Measurements from ENCODE around the gene C19orf47. TPM values are rescaled to one million over a fixed set of nuclear protein-coding genes. Genes with fewer than 3 reads are reported as not detected.

Gene C19orf47
- 1 to 10 TPM; 8.4 to 9.4 (median 9.4) TPM for polyA plus RNA-seq (ENCODE audit: insufficient read length in 3 of 3)

DNA sequence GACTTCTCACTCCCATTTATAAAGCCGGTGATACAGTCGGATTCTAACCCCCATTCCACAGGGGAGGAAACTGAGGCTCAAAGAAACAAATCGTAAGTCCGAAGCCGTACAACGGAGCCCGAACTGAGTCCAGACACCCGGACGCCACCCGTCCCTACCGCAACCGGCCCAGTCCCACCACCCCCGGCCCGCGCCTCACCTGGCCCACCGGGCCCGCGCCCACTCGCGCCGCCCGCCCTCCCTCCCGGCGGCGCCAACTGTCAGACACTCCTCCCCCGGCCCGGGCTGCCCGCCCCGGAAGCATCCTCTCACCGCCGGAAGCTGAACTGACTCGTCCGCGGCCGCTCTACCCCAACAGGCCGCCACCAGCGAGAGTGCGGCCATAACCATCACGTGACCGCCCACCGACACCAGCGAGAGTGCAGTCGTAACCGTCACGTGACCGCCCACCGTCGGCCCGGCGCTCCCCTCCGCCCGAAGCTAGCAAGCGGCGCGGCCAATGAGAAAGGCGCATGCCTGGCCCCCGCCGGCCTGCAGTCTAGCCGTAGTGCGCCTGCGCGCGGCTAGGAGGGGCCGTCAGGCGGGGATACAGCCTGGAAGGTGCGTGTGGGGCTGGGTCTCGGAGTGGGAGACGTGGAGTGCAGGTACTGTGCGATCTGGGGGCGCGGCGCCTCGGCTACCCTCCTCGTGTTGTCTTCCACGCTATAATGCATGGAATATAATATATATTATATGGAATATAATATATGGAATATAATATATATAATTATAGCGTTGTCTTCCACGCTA is at the start of gene C19orf47, which contains the start of gene PLD3:
Gene C19orf47 (minus strand): TSS at position 273 of the 789 bp plus-strand sequence. CDS start 6,540 bp downstream, outside the sequence.
Gene PLD3 (plus strand): TSS at position 571 of the 789 bp plus-strand sequence. CDS start 17,789 bp downstream, outside the sequence.
- peak; percentile 88 to 96 (median 95) for DNase-seq (ENCODE audit: low read depth in 3 of 3, low spot score in 2 of 3)

GRCh38 chr19:40397568-40397906 is 49.3 kb upstream of the C19orf47 start:
- DNase-seq (ENCODE audit: low read depth in 3 of 3, low spot score in 2 of 3): no peak

- DNase-seq (ENCODE audit: low read depth in 3 of 3, low spot score in 2 of 3): no peak
Measured at GRCh38 chr19:40396886-40397567, 48.8 kb upstream of the C19orf47 start.

DNA sequence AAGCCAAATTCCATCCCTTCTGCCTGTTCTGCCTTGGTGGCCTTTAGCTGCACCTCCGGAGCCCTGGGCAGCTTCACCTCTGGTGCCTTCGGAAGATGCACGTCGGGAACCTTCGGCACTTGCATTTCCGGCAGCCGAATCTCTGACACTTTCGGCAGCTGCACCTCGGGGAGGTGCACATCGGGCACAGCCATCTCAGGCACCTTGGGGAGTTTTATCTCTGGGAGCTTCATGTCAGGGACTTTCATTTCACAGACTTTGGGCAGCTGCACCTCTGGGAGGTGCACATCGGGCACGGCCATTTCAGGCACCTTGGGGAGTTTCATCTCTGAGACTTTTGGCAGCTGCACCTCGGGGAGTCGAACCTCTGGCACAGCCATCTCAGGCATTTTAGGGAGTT is 47.8 kb upstream of the C19orf47 start:
- no peak for DNase-seq (ENCODE audit: low read depth in 3 of 3, low spot score in 2 of 3)

- no peak for DNase-seq (ENCODE audit: low read depth in 3 of 3, low spot score in 2 of 3)
Measured at GRCh38 chr19:40394816-40395210, 46.6 kb upstream of the C19orf47 start.

GRCh38 chr19:40393894-40394815 is 46.0 kb upstream of the C19orf47 start:
- DNase-seq (ENCODE audit: low read depth in 3 of 3, low spot score in 2 of 3): no peak

- no peak for DNase-seq (ENCODE audit: low read depth in 3 of 3, low spot score in 2 of 3)
Measured at GRCh38 chr19:40392894-40393517, 44.8 kb upstream of the C19orf47 start.

GRCh38 chr19:40392123-40392522 is 43.9 kb upstream of the C19orf47 start:
- DNase-seq (ENCODE audit: low read depth in 3 of 3, low spot score in 2 of 3): no peak

- no peak for DNase-seq (ENCODE audit: low read depth in 3 of 3, low spot score in 2 of 3)
Measured at GRCh38 chr19:40390084-40390742, 42.0 kb upstream of the C19orf47 start, which contains the start of gene HIPK4. TSS of gene HIPK4 (minus strand) at chr19:40390181. CDS start at chr19:40389902, 279 bp downstream.

DNA sequence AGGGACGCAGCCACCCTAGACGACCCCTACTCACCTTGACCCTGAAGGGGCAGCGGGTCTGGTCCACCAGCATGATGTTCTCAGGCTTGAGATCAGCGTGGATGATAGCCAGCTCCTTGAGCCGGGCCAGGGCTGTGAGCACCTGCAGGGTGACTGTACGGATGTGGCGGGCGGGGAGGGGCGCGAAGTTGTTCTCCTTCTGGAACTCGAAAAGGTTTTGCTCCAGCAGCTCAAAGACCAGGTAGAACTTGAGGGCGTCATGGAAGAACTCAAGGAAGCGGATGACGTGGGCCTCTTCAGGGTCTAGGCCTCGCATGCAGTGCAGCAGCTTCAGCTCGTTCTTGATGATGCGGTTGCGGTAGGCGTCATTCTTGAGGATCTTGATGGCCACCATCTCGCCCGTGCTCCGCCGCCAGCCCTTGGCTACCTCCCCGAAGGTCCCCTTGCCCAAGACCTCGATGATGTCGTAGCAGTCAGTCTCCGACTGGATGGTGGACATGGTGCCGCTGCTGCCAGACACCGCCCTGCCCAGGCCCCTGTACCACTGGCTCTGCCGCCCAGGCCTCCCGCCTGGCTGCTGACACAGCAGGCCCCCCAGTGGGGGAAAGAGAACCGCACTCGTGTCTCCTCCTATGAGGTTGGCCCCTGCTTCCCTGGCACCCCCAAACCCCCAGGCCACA is 41.3 kb upstream of the C19orf47 start:
- DNase-seq (ENCODE audit: low read depth in 3 of 3, low spot score in 2 of 3): no peak

DNA sequence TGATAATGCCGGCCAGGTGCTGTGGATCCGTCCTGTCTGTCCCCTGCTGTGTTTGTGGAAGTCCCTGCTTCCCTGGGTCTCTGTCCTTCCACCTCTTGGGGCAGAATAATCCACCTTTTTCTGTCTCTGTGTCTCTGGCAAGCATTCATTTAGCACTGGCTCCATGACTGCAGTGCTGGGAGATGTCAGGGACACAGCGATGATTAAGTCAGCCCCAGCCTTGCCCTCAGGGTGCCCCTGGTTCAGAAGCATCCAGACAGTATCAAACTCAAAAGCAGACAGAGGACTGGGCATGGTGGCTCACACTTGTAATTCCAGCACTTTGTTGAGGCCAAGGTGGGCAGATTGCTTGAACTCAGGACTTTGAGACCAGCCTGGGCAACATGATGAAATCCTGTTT is 40.3 kb upstream of the C19orf47 start:
- DNase-seq (ENCODE audit: low read depth in 3 of 3, low spot score in 2 of 3): no peak

DNA sequence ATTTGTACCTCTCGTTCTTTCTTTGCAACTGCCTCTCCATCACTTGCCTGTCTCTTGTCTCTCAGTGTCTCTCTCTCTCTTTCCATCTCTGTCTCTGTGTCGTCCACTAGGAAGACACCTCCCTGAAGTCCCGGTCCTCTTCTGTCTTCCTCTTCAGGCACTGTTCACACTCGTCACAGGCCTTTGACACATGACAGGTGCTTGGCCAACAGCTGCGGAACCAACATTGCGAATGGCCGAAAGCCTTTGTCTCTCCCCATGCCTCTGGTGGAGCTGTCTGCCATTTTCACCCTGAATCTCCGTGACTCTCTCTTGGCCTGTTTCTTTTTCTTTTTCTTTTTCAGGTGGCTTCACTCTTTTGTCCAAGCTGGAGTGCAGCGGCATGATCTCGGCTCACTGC is 39.0 kb upstream of the C19orf47 start:
- DNase-seq (ENCODE audit: low read depth in 3 of 3, low spot score in 2 of 3): no peak

- DNase-seq (ENCODE audit: low read depth in 3 of 3, low spot score in 2 of 3): no peak
Measured at GRCh38 chr19:40383668-40384248, 35.6 kb upstream of the C19orf47 start.

DNA sequence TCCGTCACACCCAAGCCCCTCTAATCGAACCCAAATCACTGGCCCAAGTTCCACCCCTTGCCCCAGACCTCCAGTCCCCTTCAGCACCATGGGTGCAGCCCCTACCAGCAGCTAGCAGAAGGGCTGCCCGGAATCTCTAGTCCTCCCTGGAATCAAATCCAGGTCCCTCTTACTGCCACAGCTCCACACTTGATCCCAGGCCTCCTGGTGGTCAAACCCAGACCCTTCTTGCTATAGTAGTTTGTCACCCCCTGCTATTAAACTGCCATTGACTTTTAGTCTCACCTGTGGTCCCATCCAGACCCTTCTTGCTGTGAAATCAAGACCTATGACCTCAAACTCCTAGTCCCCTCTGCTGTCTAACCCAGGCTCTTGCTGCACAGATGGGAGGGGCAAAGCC is 33.1 kb upstream of the C19orf47 start:
- no peak for DNase-seq (ENCODE audit: low read depth in 3 of 3, low spot score in 2 of 3)

GRCh38 chr19:40380199-40381037 is 32.2 kb upstream of the C19orf47 start:
- no peak for DNase-seq (ENCODE audit: low read depth in 3 of 3, low spot score in 2 of 3)

GRCh38 chr19:40379446-40380198 is 31.4 kb upstream of the C19orf47 start:
- DNase-seq (ENCODE audit: low read depth in 3 of 3, low spot score in 2 of 3): no peak

DNA sequence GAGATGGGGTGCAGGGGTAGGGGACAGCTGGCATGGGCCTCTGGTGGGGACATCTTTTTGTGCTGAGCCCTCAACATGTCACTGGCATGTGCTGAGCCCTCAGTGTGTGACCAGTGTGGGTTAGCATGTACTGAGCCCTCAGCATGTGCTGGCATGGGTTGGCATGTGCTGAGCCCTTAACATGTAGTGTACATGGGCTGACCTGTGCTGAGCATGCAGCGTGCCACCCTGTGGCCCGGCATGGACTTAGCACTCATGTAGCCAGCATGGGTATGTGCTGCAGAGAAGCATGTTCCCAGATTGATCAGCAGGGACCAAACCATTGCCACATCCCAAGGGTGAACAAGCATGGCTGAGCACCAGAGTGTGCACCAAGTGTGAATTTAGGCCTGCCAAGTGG is 30.3 kb upstream of the C19orf47 start:
- no peak for DNase-seq (ENCODE audit: low read depth in 3 of 3, low spot score in 2 of 3)

Data from right renal cortex interstitium (tissue), 3 donors.